ENCODE results near the gene CBFB.

The CBFB gene

DNA sequence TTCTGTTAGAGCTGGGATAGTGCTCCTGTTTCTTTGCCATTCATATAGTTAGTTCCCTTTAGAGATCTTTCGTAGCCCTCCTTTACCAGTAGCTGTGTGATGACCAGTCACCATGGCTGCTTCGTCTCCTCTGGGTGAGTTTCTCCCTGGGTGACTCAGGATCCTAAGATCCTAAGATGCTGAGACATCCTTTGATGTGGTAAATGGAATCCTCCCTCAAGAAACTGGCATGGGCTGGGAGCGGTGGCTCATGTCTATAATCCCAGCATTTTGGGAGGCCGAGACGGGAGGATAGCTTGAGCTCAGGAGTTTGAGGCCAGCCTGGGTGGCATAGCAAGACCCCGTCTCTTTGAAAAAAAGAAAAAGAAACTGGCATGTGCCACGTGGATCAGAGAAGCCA lies 86.7 kb downstream of the CBFB start:
- Histone ChIP-seq H4K20me1 (ENCODE audit: insufficient read depth, low read length) (peaks cover 26% of the 10 kb centered on the region; the same call in 1 of the 2 replicates), H3K4me2 (ENCODE audit: insufficient read depth, low read length) (no peak overlapping the region), H3K27me3 (ENCODE audit: insufficient read depth, low read length, poor library complexity) (no peaks in the 10 kb centered on the region), H3K4me3 (ENCODE audit: low read depth in 1 of 2, low read length in 2 of 2) (no peak overlapping the region), H3K9me3 (ENCODE audit: insufficient read depth, low read length, severe bottlenecking) (no peaks in the 10 kb centered on the region), H3K36me3 (ENCODE audit: insufficient read depth, low read length) (peaks cover 20% of the 10 kb centered on the region), H3K4me1 (ENCODE audit: insufficient read depth, low read length) (peaks cover 22% of the 10 kb centered on the region), H2AFZ (ENCODE audit: low read depth, low read length) (no peak overlapping the region), H3K79me2 (ENCODE audit: insufficient read depth, low read length) (peaks cover 82% of the 10 kb centered on the region), H3K27ac (ENCODE audit: low read length) (no peak overlapping the region), H3K9ac (ENCODE audit: low read depth, low read length) (no peak overlapping the region)
- ATAC-seq (ENCODE audit: insufficient read depth, low read depth): no peak
- DNase-seq: no peak
- TF ChIP-seq, protein P1, sequence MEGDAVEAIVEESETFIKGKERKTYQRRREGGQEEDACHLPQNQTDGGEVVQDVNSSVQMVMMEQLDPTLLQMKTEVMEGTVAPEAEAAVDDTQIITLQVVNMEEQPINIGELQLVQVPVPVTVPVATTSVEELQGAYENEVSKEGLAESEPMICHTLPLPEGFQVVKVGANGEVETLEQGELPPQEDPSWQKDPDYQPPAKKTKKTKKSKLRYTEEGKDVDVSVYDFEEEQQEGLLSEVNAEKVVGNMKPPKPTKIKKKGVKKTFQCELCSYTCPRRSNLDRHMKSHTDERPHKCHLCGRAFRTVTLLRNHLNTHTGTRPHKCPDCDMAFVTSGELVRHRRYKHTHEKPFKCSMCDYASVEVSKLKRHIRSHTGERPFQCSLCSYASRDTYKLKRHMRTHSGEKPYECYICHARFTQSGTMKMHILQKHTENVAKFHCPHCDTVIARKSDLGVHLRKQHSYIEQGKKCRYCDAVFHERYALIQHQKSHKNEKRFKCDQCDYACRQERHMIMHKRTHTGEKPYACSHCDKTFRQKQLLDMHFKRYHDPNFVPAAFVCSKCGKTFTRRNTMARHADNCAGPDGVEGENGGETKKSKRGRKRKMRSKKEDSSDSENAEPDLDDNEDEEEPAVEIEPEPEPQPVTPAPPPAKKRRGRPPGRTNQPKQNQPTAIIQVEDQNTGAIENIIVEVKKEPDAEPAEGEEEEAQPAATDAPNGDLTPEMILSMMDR (IDR thresholded peaks at IDR 0.05; ENCODE audit: borderline replicate concordance, extremely low read depth, low read length, poor library complexity, severe bottlenecking): no peak
- TF ChIP-seq EZH2 (IDR thresholded peaks at IDR 0.05; ENCODE audit: borderline replicate concordance, low read depth, low read length, severe bottlenecking): no peak

DNA sequence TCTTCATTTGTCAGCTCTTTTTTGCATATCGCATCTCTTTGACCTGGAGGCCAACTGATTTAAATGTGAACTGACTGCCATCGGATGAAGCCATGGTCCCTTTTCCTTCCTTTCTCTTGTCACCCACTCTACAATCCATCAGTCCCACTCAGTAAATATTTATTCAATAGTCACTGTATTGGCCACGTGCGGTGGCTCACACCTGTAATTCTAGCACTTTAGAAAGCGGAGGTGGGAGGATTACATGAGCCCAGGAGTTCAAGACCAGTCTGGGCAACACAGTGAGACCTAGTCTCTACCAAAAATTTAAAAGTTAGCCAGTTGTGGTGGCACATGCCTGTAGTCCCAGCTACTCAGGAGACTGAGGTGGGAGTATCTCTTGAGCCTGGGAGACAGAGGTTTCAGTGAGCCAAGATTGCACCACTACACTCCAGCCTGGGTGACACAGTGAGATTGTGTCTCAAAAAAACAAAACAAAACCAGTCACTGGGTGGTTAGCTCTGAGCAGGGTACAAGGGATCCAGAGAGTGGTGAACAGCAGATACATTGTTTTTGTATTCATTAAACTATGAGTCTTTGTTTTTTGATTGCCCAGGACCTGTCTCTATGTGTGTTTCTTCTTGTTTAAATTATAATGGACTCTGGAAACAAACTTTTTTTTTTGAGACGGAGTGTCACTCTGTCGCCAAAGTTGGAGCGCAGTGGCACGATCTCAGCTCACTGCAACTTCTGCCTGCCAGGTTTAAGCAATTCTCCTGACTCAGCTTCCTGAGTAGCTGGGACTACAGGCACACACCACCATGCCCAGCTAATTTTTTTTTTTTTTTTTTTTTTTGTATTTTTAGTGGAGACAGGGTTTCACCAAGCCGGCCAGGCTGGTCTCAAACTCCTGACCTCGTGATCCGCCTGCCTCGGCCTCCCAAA lies 87.7 kb downstream of the CBFB start:
- no peaks in the 10 kb centered on the region for H3K9me3 ChIP-seq (ENCODE audit: insufficient read depth, low read length, severe bottlenecking)
- ATAC-seq (ENCODE audit: insufficient read depth, low read depth) (no peak), DNase-seq (no peak)
- H3K27ac ChIP-seq (ENCODE audit: low read length): no peak overlapping the region
- H2AFZ ChIP-seq (ENCODE audit: low read depth, low read length): no peak overlapping the region
- peaks cover 12% of the 10 kb centered on the region for H3K4me1 ChIP-seq (ENCODE audit: insufficient read depth, low read length)
- peaks cover 26% of the 10 kb centered on the region for H3K36me3 ChIP-seq (ENCODE audit: insufficient read depth, low read length)
- H3K9ac ChIP-seq (ENCODE audit: low read depth, low read length): no peak overlapping the region
- H4K20me1 ChIP-seq (ENCODE audit: insufficient read depth, low read length): peaks cover 19% of the 10 kb centered on the region; the same call in 1 of the 2 replicates
- no peaks in the 10 kb centered on the region for H3K27me3 ChIP-seq (ENCODE audit: insufficient read depth, low read length, poor library complexity)
- no peak overlapping the region for H3K4me2 ChIP-seq (ENCODE audit: insufficient read depth, low read length)
- H3K4me3 ChIP-seq (ENCODE audit: low read depth in 1 of 2, low read length in 2 of 2): no peak overlapping the region
- TF ChIP-seq EZH2 (IDR thresholded peaks at IDR 0.05; ENCODE audit: borderline replicate concordance, low read depth, low read length, severe bottlenecking): no peak
- TF ChIP-seq, protein P1 (IDR thresholded peaks at IDR 0.05; ENCODE audit: borderline replicate concordance, extremely low read depth, low read length, poor library complexity, severe bottlenecking): no peak
- peaks cover 76% of the 10 kb centered on the region for H3K79me2 ChIP-seq (ENCODE audit: insufficient read depth, low read length)

DNA sequence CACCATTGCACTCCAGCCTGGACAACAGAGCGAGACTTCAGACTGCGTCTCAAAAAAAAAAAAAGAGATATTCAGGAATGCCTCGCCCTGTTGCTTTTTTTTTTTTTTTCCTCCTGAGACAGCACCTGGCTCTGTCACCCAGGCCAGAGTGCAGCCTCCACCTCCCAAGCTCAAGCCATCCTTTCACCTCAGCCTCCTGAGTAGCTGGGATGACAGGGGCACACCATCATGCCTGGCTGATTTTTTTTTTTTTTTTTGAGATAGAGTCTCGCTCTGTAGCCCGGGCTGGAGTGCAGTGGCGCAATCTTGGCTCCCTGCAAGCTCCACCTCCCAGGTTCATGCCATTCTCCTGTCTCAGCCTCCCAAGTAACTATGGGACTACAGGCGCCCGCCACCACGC lies 88.8 kb downstream of the CBFB start:
- H4K20me1 ChIP-seq (ENCODE audit: insufficient read depth, low read length): peaks cover 17% of the 10 kb centered on the region; the same call in 1 of the 2 replicates
- H2AFZ ChIP-seq (ENCODE audit: low read depth, low read length): no peak overlapping the region
- H3K9ac ChIP-seq (ENCODE audit: low read depth, low read length): no peak overlapping the region
- DNase-seq: no peak
- H3K27ac ChIP-seq (ENCODE audit: low read length): no peak overlapping the region
- H3K4me2 ChIP-seq (ENCODE audit: insufficient read depth, low read length): no peak overlapping the region
- TF ChIP-seq, protein P1 (IDR thresholded peaks at IDR 0.05; ENCODE audit: borderline replicate concordance, extremely low read depth, low read length, poor library complexity, severe bottlenecking): no peak
- TF ChIP-seq EZH2 (IDR thresholded peaks at IDR 0.05; ENCODE audit: borderline replicate concordance, low read depth, low read length, severe bottlenecking): no peak
- no peak overlapping the region for H3K4me3 ChIP-seq (ENCODE audit: low read depth in 1 of 2, low read length in 2 of 2)
- ATAC-seq (ENCODE audit: insufficient read depth, low read depth): no peak
- peaks cover 2% of the 10 kb centered on the region for H3K4me1 ChIP-seq (ENCODE audit: insufficient read depth, low read length)
- peaks cover 36% of the 10 kb centered on the region for H3K36me3 ChIP-seq (ENCODE audit: insufficient read depth, low read length)
- peaks cover 65% of the 10 kb centered on the region for H3K79me2 ChIP-seq (ENCODE audit: insufficient read depth, low read length)
- H3K27me3 ChIP-seq (ENCODE audit: insufficient read depth, low read length, poor library complexity): no peaks in the 10 kb centered on the region
- no peaks in the 10 kb centered on the region for H3K9me3 ChIP-seq (ENCODE audit: insufficient read depth, low read length, severe bottlenecking)
